Melanocyte of skin (primary cell): ENCODE results near the gene F2RL3. TPM values are rescaled to one million over a fixed set of nuclear protein-coding genes. Genes with fewer than 3 reads are reported as not detected.

Experiments used
- small RNA-seq, 2 donors: library from RNA; depleted of rRNA; stranded (forward); fragments of <200 nt; gene quantifications; one replicate each; pipeline ENCODE3, GENCODE V24; 2012
- total RNA-seq, 2 donors: library from RNA; depleted of rRNA; stranded (reverse); fragments of >200 nt; gene quantifications; 2 replicates each; pipeline ENCODE4 v1.2.3, GENCODE V29; 2012

The F2RL3 gene
- total RNA-seq, result not detected

GRCh38 chr19:16888629-16889365 is at the start of gene F2RL3:
TSS of gene F2RL3 (plus strand) at chr19:16888999. CDS start at chr19:16889190, 191 bp downstream.

Small RNA genes lying within 50 kb of the gene (small RNA-seq; reads per million reads assigned to genes)
- gene RN7SL823P (0 reads per million in 2 donors), gene RN7SL835P (0 reads per million in 2 donors)

Other genes with a start within 250 kb of the F2RL3 start
- gene SMIM7, start 228.9 kb upstream of the F2RL3 start, total RNA-seq, result 10 to 100 TPM; 49.2 to 50.3 TPM
- gene TMEM38A, start 227.9 kb upstream of the F2RL3 start, total RNA-seq, result 1 to 10 TPM; 1.4 to 2.3 TPM
- gene NWD1, start 169.2 kb upstream of the F2RL3 start, total RNA-seq, result not detected
- gene SIN3B, start 59.6 kb upstream of the F2RL3 start, total RNA-seq, result 10 to 100 TPM; 22.4 to 26.0 TPM
- under 1 TPM in 1 of 2 donors, not detected in 1; 0.34 TPM for gene CPAMD8, start 137.8 kb downstream of the F2RL3 start, total RNA-seq
- gene HAUS8, start 186.5 kb downstream of the F2RL3 start, total RNA-seq, result 1 to 10 TPM; 2.8 to 8.3 TPM
- 100 to 1,000 TPM; 102 to 116 TPM for gene MYO9B, start 186.8 kb downstream of the F2RL3 start, total RNA-seq